IPS-20b (cell line): ENCODE results near the gene APOL4.
"Not testable (repeated sequence)": the region's sequence is repeated elsewhere in the genome, so short reads cannot be mapped to it uniquely, and the experiment has no call there.

ENCODE experiments used
- H3K27ac ChIP-seq: one replicate; pipeline ENCODE4 v1.5.1; 2013; ENCODE audit warnings: low read length
- H3K27me3 ChIP-seq: 2 replicates; pipeline ENCODE4 v1.6.1; 2013; ENCODE audit warnings: mild to moderate bottlenecking, low read length, inconsistent platforms; ENCODE audit not compliant: insufficient read depth
- H3K36me3 ChIP-seq: 2 replicates; pipeline ENCODE4 v1.6.1; 2013; ENCODE audit warnings: low read depth, mild to moderate bottlenecking, inconsistent platforms, low read length, moderate library complexity; ENCODE audit not compliant: insufficient read depth
- H3K4me1 ChIP-seq: 2 replicates; pipeline ENCODE4 v1.6.1; 2013; ENCODE audit warnings: mild to moderate bottlenecking, control low read depth, inconsistent platforms, low read length, moderate library complexity; ENCODE audit not compliant: insufficient read depth
- H3K4me3 ChIP-seq: 2 replicates; pipeline ENCODE4 v1.5.1; 2013; ENCODE audit warnings: mild to moderate bottlenecking, low read length, inconsistent platforms
- H3K9ac ChIP-seq: 2 replicates; pipeline ENCODE4 v1.6.1; 2013; ENCODE audit warnings: low read depth, mild to moderate bottlenecking, inconsistent platforms, low read length, moderate library complexity
- H3K9me3 ChIP-seq: 2 replicates; pipeline ENCODE4 v1.6.1; 2013; ENCODE audit warnings: mild to moderate bottlenecking, low read depth, low read length, inconsistent platforms; ENCODE audit not compliant: insufficient read depth

Gene APOL4

DNA sequence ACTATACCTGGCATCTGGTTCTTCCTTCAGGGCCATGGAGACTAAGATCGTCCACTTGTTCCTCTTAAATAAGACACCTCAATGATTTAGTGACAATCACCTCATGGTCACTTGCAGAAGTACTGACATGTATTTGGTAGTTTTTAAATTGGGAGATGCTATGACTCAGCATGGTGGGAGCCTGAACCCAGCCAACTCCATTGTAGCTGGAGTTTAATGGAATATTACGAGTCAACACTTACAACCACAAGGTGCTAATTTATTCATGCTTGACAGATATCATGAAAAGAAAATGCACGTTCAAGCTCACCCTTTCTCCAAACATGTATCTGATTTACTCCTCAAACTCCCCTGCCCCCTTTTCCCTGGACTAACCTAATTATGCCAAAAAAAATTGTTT, 24.4 kb downstream of the APOL4 start:
- Histone ChIP-seq H3K36me3 (no peaks in the 10 kb centered on the region), H3K4me3 (no peak overlapping the region), H3K27ac (no peak overlapping the region), H3K27me3 (no peaks in the 10 kb centered on the region), H3K9me3 (no peaks in the 10 kb centered on the region), H3K9ac (no peak overlapping the region), H3K4me1 (no peaks in the 10 kb centered on the region; the same call in 1 of the 2 replicates)

DNA sequence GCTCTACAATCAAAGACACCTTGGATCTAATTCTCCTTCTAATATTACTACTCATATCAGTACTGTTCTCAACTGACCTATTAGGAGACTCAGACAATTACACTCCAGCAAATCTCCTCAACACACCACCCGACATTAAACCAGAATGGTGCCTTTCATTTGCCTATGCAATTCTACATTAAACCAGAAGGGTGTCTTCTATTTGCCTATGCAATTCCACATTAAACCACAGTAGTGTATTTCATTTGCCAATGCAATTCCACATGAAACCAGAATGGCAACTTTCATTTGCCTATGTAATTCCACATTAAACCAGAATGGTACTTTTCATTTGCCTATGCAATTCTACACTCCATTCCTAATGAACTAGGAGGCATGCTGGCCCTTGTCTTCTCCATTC, 25.7 kb downstream of the APOL4 start:
- Histone ChIP-seq H3K4me1 (peaks cover 5% of the 10 kb centered on the region; the same call in 1 of the 2 replicates), H3K27me3 (no peaks in the 10 kb centered on the region), H3K27ac (no peak overlapping the region), H3K4me3 (no peak overlapping the region), H3K36me3 (no peaks in the 10 kb centered on the region), H3K9me3 (no peaks in the 10 kb centered on the region), H3K9ac (no peak overlapping the region)

DNA sequence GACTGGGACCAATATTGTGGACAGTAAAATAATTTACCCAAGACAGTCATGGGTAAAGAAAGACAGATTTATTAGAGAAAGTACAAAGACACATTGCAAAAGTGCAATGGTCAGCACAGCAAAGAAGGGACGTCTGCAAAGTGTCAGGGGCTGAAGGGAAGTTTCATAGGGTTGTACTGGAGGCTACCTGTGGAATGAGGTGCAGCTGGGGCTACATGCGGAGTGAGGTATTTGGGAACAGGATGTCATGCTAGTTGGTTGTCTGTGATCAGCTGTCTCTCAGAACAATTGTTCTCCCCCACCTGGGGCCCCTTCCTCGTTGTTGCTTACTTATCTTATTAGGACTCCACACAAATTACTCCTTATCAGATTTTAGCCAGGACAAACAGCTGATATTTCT, 29.7 kb downstream of the APOL4 start:
- Histone ChIP-seq H3K4me3 (no peak overlapping the region), H3K4me1 (peaks cover 11% of the 10 kb centered on the region; the same call in 1 of the 2 replicates), H3K27ac (no peak overlapping the region), H3K9ac (no peak overlapping the region), H3K27me3 (no peaks in the 10 kb centered on the region), H3K36me3 (no peaks in the 10 kb centered on the region), H3K9me3 (peaks cover 9% of the 10 kb centered on the region)

DNA sequence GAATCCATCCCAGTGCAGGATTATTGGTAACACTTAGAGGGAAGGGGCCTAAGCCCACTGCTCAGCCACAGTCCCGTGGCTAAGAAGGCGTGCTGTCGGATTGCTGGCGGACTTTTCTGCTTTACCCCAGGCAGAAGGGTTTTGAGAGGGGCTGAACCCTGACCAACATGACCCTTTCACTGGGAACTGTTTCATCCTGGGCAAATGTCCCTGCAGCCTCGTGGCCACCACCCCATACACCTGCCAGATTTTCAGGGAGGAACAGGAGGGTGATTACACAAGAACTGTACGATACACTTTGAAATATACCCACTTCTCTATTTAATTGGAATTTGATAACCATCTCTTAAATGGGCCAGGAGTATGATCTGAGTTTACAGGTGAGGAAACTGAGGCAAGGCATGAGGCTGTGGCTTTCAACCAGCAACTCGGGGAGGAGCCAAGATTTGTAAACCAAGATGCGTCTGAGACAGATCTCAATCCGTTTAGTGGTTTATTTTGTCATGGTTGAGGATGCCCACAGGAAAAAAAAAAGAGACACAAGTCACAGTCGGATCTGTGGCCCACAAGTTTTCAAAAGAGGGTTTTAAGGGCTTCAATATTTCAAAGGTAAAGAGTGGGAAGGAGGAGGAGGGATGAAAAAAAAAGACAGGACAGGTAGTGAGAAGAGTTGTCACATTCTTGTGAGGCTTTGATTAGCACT, 34.9 kb downstream of the APOL4 start:
- no peak overlapping the region for H3K27ac ChIP-seq
- H3K4me3 ChIP-seq: no peak overlapping the region
- H3K9ac ChIP-seq: no peak overlapping the region
- peaks cover 6% of the 10 kb centered on the region; the same call in 1 of the 2 replicates for H3K4me1 ChIP-seq
- peaks cover 9% of the 10 kb centered on the region for H3K9me3 ChIP-seq
- no peaks in the 10 kb centered on the region for H3K27me3 ChIP-seq
- no peaks in the 10 kb centered on the region for H3K36me3 ChIP-seq

DNA sequence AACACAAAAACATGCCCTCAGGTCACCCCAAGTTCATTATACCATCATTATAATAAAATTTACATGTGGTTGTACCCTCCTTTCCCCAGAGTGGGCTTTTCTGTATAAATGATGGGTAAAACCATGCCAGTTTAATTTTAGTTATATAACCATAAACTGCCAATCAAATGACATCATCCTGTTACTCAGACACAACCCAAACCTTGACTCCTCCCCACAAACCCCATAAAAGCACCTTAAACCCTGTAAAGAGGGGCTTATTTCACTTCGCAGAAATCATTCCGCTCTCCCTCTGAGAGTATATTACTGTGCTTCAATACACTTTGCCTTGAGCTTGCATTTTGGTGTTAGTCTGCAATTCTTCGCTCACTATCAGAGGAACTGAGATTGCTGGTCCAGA, 35.5 kb downstream of the APOL4 start:
- Histone ChIP-seq H3K4me1 (peaks cover 6% of the 10 kb centered on the region; the same call in 1 of the 2 replicates), H3K9ac (no peak overlapping the region), H3K27me3 (no peaks in the 10 kb centered on the region)

DNA sequence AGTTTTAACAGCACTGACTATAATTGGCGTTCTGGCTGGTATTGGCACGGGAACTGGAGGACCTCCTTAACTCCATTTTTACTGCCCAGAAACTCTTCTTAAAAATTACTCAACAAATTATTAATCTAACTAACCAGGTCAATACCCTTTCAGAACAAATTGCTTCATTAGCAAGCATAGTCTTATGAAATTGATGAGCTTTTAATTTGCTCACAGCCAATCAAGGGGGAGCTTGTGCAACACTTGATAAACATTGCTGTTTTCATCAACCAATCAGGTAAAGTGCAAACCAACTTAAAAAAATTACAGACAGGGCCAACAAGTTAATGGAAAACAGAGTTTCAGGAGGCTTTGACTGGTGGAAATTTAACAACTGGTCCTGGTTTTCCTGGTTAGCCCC, 36.5 kb downstream of the APOL4 start:
- Histone ChIP-seq H3K9ac (no peak overlapping the region), H3K27ac (no peak overlapping the region), H3K4me1 (peaks cover 6% of the 10 kb centered on the region; the same call in 1 of the 2 replicates)

More for the DNA sequence above, 35.5 kb downstream of the APOL4 start:
- Histone ChIP-seq H3K36me3 (no peaks in the 10 kb centered on the region), H3K4me3 (no peak overlapping the region), H3K9me3 (peaks cover 9% of the 10 kb centered on the region), H3K27ac (no peak overlapping the region)

DNA sequence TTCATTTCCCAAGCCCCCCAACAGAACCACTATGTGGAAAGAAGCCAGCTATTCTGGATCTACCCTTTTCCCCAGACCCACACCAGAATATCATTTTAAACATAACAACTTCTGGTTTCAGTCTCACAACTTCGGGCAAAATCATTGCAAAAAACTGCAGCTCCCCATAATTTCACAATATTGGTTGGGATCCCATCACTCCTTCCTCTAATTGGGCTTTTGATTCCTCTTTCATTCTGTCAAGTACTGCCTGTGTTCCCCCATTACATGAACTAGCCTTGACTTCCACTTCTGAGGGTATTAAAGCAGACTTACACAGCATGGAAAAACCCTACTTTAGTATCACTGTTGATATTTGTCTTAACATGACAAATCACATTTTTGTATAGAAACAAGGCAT, 37.0 kb downstream of the APOL4 start:
- H3K4me1 ChIP-seq: peaks cover 6% of the 10 kb centered on the region; the same call in 1 of the 2 replicates
- H3K27me3 ChIP-seq: no peaks in the 10 kb centered on the region
- no peak overlapping the region for H3K27ac ChIP-seq
- no peak overlapping the region for H3K4me3 ChIP-seq
- no peaks in the 10 kb centered on the region for H3K36me3 ChIP-seq
- H3K9ac ChIP-seq: no peak overlapping the region
- H3K9me3 ChIP-seq: peaks cover 9% of the 10 kb centered on the region

More for the DNA sequence above, 36.5 kb downstream of the APOL4 start:
- no peaks in the 10 kb centered on the region for H3K36me3 ChIP-seq
- H3K27me3 ChIP-seq: no peaks in the 10 kb centered on the region
- peaks cover 9% of the 10 kb centered on the region for H3K9me3 ChIP-seq
- no peak overlapping the region for H3K4me3 ChIP-seq

DNA sequence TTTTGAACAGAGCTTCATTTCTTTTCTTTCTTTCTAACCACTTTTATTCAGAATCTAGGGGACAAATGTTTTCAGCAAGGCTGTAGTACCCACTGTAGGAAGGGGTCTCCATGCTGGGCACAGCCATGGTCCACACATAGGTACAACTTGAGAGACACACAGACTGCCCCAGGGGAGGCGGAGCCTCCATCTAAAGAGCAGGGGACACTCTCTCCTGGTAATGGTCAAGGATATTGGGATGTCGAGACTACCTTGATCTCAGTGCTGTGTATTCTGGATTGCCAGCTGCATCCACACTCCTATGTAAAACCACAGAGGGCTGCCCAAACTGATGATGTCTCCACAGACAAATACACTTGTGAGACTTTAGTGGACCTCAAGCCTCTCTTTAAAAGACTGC, 38.1 kb downstream of the APOL4 start:
- no peaks in the 10 kb centered on the region for H3K36me3 ChIP-seq
- H3K9ac ChIP-seq: no peak overlapping the region
- H3K9me3 ChIP-seq: no peaks in the 10 kb centered on the region
- no peak overlapping the region for H3K27ac ChIP-seq
- no peaks in the 10 kb centered on the region for H3K27me3 ChIP-seq
- H3K4me3 ChIP-seq: no peak overlapping the region
- H3K4me1 ChIP-seq: peaks cover 6% of the 10 kb centered on the region; the same call in 1 of the 2 replicates

GRCh38 chr22:36162127-36163034, 39.2 kb downstream of the APOL4 start:
- Histone ChIP-seq H3K36me3 (no peaks in the 10 kb centered on the region), H3K4me3 (no peak overlapping the region), H3K9ac (no peak overlapping the region), H3K4me1 (no peaks in the 10 kb centered on the region), H3K27ac (no peak overlapping the region), H3K27me3 (no peaks in the 10 kb centered on the region), H3K9me3 (no peaks in the 10 kb centered on the region)

DNA sequence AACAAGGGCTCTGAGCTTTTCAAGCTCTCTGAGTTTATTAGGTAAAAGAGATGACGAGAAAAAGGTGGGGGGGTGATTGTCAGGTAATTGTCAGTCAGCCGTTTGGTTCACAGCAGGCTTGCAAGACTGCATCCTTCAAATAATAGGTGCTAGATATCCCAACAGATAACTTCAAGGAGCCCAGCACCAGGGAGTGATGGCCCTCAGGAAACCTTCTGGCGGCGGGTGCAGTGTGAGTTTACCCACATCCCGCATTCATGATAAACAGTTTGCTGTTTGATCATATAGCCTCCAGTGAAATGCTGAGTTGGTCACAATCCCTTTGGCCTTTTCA, 39.8 kb downstream of the APOL4 start:
- not testable (repeated sequence) for H3K36me3 ChIP-seq, H3K4me3 ChIP-seq, H3K4me1 ChIP-seq, H3K27me3 ChIP-seq, H3K9me3 ChIP-seq, H3K9ac ChIP-seq, H3K27ac ChIP-seq

DNA sequence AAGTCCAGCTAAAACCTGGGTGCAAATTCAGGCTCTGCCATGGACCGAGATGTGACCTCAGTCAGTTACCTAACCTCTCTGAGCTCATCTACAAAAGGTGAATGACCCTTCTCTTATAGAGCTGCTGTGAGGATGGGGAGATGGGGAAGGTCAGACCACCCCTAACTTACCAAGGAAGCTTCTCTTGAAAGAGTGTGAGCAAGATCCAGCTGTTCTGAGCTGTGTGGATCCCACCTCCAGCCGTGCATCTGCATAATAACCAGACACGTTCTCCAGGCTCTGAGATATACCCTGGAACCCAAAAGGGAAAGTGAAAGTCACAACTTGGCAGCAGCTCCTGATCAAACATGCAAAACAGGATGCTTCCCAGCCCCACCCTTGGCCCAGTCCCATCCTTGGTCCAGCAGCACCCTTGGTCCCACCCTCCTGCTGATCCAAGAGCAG, 41.1 kb downstream of the APOL4 start, which contains the start of gene APOL3:
TSS of gene APOL3 (minus strand) at position 257 of the 444 bp plus-strand sequence. CDS start 11,700 bp downstream, outside the sequence.
- H3K36me3 ChIP-seq: no peaks in the 10 kb centered on the region
- no peaks in the 10 kb centered on the region for H3K9me3 ChIP-seq
- H3K9ac ChIP-seq: no peak within 1 kb of the TSS
- H3K27ac ChIP-seq: no peak within 1 kb of the TSS
- no peak within 1 kb of the TSS for H3K4me3 ChIP-seq
- H3K4me1 ChIP-seq: peaks cover 7% of the 10 kb centered on the region; the same call in 1 of the 2 replicates
- no peaks in the 10 kb centered on the region for H3K27me3 ChIP-seq
